GM19328 (cell line): Measurements from ENCODE around the gene PSMC3IP.
"Not testable (repeated sequence)": the region's sequence is repeated elsewhere in the genome, so short reads cannot be mapped to it uniquely, and the experiment has no call there.

Experiments
- ATAC-seq: cut with Tn5 transposase; IDR thresholded peaks from one replicate; pipeline ENCODE4 v1.9.1; 2021; ENCODE audit warnings: mild to moderate bottlenecking, moderate library complexity; ENCODE audit not compliant: unreplicated experiment

Gene PSMC3IP

DNA sequence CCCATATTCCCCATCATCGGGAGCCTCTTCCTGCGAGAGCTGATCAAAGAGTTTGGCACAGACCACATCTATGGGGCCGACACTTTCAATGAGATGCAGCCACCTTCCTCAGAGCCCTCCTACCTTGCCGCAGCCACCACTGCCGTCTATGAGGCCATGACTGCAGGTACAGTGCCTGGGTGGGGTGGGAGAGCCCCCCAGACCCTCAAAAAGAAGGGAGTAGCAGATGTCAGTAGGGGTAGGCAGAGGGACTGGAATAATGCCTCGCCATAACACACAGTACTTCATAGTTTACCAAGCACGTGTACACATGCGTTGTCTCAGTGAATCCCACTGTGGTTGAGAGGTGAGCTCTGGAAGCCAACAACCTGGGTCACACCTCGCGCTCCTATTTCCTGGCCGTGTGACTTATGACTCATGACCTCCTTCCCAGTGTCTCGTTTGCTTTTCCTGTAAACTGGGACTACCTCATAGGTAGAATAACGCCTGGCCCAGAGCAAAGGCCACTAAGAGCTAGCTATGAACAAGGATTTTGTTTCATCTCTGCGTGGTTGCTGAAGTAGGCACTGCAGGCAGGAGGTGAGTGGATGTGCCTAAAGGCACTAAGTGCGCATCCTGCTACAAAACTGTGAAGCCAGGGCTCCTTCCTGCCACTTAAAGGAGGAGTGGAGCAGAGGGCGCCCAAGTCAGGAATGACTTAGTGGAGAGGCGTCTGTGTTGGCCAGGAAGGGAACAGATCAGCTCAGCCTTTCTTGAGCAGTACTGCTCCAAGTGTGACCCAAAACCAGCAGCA is 36.3 kb downstream of the PSMC3IP start:
- no peak for ATAC-seq

DNA sequence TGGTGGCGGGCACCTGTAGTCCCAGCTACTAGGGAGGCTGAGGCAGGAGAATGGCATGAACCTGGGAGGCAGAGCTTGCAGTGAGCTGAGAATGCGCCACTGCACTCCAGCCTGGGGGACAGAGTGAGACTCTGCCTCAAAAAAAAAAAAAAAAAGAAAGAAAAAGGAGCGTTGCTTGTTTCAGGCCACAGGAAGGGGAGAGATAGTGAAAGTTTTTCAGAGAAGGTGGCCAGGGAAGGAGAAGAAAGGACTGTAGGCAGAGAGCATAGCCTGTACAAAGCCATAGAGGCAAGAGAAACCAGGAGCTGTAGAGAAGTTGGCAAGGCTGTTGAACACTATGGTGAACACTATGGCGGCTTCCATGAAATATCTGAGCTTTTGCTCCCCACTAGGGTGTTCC is 37.0 kb downstream of the PSMC3IP start:
- ATAC-seq = not testable (repeated sequence)

DNA sequence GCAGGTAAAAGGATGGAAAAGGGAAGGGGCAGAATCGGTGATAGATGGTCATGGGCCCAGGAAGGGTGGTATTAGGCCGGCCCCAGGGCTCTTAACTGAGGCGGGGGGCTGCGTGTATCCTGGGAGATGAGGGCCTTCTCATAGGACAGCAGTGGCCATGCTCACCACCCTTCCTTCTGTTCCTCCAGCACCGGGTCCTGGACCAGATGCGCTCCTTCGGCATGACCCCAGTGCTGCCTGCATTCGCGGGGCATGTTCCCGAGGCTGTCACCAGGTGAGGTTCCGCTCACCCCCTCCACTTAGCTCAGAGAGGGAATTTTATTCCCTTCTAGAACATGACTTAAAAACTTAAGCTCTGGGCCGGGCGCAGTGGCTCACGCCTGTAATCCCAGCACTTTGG is 39.0 kb downstream of the PSMC3IP start:
- ATAC-seq = no peak

DNA sequence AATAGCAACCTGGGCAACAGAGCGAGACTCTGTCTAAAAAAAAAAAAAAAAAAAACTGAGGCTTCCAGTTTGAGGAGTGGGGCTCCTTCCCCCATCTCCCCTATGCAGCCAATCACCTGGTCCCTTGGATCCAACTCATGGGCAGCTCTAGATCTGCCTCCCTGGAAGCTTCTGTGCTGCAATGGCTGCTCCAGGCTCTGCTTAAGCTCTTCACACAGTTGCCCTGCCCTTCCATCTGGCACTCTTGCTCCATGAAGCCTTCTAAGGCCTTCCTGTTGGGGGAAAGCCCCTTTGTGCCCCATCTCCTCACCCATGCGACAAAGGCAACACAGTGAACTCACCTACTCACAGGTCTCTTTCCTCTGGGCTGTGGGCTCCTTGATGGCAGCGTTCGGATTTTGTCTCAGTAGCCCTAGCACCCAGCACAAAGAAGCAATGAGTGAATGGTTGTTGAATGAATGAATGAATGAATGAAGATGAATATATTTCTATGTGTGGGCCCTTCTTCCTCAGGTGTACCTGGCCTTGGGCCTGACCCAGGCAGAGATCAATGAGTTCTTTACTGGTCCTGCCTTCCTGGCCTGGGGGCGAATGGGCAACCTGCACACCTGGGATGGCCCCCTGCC is 39.6 kb downstream of the PSMC3IP start:
- ATAC-seq = no peak

- no peak for ATAC-seq
Measured at GRCh38 chr17:42537156-42537805, 40.2 kb downstream of the PSMC3IP start.

GRCh38 chr17:42536372-42537155 is 41.0 kb downstream of the PSMC3IP start:
- ATAC-seq = peak; percentile 62

GRCh38 chr17:42536048-42536371 is 41.5 kb downstream of the PSMC3IP start, which contains the start of gene NAGLU:
NAGLU (plus strand) TSS chr17:42536241; CDS start chr17:42536273, 32 bp downstream.
- ATAC-seq = peak; percentile 73

DNA sequence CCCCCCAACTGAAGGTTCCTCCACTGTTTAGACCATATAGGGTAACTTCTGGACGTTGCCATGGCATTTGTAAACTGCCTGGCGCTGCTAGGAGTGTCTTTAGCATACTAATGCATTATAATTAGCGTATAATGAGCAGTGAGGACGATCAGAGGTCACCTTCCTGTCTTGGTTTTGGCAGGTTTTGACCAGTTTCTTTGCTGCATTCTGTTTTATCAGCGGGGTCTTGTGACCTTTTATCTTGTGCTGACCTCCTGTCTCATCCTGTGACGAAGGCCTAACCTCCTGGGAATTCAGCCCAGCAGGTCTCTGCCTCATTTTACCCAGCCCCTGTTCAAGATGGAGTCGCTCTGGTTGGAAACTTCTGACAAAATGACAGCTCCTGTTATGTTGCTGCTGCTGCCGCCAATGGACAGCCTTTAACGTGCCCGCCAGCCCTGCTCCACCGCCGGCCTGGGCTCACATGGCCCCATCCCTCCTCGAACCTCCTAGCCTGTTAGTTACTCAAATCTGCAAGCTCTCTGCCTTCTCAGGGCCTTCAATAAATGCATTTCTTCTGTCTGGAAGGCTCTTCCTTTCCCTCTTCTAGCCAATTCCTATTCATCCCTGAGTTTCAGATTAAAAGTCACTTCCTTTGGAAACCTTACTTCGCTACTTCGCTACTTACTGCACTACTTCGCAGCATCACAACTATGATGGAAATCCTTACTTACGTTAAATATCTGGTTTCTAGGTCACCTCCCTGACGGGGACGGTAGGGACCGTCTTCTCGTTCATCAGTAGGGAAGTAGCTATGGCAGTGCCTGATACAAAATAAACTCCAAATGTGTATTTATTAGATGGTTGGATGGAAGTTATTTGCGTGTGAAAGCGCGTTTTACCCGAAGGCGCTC is 42.1 kb downstream of the PSMC3IP start:
- ATAC-seq = no peak

DNA sequence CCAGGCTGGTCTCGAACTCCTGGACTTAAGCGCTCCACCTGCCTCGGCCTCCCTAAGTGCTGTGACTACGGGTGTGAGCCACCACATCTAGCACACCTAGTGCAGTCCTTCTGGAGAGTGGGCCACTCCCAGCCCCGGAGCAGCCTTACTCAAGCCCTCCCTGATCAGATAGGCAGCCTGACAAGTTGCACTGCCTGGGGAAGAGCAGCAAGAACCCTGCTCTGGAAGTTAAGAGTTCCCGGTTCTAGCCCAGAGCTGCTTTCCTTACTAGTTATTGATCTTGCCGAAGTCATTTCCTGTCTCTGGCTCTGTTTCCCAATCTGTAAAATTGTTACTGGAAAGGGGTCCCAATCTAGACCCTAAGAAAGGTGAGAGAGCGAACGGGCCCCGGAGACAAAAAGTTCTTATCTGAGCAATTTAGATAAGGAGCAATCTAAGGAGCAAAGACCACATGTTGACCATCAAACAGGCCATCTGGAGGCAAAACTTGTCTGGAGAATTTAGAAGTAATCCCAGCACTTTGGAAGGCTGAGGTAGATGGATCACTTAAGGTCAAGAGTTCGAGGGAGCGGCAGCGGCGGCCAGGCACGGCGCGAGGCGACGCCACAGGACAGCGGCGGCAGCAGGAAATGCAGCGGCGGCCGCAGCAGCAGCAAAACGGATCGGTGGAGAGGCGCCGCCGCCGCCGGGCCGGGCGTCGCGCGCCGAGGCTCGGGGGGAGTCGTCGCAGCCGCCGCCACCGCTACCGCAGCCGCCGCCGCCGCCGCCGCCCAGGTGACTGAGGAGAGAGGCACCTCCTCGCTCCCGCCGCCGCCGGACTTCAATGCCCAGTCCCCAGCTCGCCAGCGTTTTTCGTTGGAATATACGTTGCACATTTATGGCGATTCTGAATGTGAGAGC is 45.8 kb downstream of the PSMC3IP start:
- no peak for ATAC-seq

DNA sequence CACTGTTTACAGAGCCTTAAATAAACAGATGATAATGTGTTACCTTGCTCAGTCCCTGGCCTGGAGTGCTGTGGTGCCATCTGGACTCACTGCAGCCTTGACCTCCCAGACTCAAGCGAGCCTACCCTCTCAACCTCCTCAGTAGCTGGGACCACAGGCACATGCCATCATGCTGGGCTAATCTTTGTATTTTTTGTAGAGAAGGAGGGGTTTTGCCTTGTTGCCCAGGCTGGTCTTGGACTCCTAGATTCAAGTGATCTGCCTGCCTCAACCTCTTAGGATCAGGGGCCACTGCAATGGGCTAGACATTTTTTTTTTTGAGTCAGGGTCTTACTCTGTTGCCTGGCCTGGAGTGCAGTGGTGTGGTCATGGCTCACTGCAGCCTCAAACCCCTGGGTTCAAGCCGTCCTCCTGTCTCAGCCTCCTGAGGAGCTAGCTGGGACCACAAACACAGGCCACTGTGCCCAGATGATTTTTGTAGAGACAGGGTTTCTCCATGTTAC is 46.5 kb downstream of the PSMC3IP start:
- ATAC-seq = no peak

GRCh38 chr17:42529061-42529460 is 48.5 kb downstream of the PSMC3IP start:
- no peak for ATAC-seq

DNA sequence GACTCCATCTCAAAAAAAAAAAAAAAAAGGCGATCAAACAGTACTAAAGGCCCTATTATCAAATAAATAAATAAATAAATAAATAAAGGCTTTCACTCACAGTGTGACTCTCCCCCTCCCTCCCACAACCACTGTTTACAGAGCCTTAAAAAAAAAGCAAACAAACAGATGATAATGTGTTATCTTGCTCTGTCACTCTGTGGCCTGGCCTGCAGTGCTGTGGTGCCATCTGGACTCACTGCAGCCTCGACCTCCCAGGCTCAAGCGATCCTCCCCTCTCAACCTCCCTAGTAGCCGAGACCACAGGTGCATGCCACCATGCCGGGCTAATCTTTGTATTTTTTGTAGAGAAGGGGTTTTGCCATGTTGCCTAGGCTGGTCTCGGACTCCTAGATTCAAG is 49.6 kb downstream of the PSMC3IP start:
- ATAC-seq = no peak

DNA sequence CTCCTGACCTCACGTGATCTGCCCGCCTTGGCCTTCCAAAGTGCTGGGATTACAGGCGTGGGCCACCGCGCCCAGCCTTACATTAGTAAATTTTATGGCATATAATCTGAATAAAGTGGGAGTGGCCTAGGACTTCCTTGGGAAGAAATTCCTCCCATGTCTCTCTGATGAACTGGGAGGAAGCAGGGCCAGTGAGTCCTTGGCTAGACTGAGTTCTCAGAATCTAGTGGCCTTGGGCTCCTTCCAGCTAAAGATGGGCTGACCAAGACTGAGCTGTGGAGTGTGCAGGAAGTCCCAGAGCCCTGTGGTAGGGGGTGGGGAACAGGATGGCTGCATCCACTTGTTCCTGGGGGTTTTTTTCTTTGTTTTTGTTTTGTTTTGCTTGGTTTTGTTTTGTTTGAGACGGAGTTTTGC is 51.5 kb downstream of the PSMC3IP start:
- ATAC-seq = no peak

DNA sequence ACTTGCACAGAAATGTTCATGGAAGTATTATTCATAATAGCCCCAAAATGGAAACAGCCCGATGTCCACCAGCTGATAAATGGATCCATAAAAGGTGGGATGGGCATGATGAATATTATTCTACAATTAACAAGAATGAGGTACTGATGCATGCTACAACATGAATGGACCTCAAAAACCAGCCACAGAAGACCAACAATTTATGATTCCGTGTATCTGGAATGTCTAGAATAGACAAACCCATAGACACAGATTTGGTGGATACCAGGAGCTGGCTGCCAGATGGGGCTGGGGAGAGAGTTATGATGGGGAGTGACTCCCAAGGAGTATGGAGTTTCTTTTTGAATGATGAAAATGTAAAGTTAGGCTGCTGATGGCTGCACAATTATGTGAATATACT is 52.3 kb downstream of the PSMC3IP start:
- ATAC-seq = no peak

GRCh38 chr17:42522798-42523278 is 54.7 kb downstream of the PSMC3IP start:
- no peak for ATAC-seq
